WERI-Rb-1 (cell line): ENCODE measurements around the gene MPND.

Experiments used
- DNase-seq: peaks from one replicate; pipeline ENCODE4 v3.0.0-alpha.2; 2020
- H3K27ac ChIP-seq: fragments of 250-450 bp; sonication (Bioruptor Pico); 2 replicates; pipeline ENCODE4 v1.5.1; 2020; ENCODE audit warnings: mild to moderate bottlenecking, moderate library complexity
- H3K27me3 ChIP-seq: fragments of 250-450 bp; sonication (Bioruptor Pico); 2 replicates; pipeline ENCODE4 v1.5.1; 2021; ENCODE audit warnings: mild to moderate bottlenecking, low read depth, moderate library complexity; ENCODE audit not compliant: insufficient read depth, severe bottlenecking
- H3K36me3 ChIP-seq: fragments of 250-450 bp; sonication (Bioruptor Pico); 2 replicates; pipeline ENCODE4 v1.5.1; 2020; ENCODE audit warnings: mild to moderate bottlenecking, moderate library complexity
- H3K4me3 ChIP-seq: 2 replicates; pipeline ENCODE4 v1.5.1; 2011; ENCODE audit warnings: low read depth, mild to moderate bottlenecking, control low read depth, low read length
- H3K9me3 ChIP-seq: fragments of 250-450 bp; sonication (Bioruptor Pico); 2 replicates; pipeline ENCODE4 v1.5.1; 2021; ENCODE audit warnings: mild to moderate bottlenecking, moderate library complexity; ENCODE audit not compliant: severe bottlenecking
- TF ChIP-seq, protein P1 (sequence below): IDR thresholded peaks from 2 replicates; pipeline ENCODE4 v1.5.1; 2011; ENCODE audit warnings: low read depth, mild to moderate bottlenecking, control low read depth, inconsistent platforms, low read length

Gene MPND

DNA sequence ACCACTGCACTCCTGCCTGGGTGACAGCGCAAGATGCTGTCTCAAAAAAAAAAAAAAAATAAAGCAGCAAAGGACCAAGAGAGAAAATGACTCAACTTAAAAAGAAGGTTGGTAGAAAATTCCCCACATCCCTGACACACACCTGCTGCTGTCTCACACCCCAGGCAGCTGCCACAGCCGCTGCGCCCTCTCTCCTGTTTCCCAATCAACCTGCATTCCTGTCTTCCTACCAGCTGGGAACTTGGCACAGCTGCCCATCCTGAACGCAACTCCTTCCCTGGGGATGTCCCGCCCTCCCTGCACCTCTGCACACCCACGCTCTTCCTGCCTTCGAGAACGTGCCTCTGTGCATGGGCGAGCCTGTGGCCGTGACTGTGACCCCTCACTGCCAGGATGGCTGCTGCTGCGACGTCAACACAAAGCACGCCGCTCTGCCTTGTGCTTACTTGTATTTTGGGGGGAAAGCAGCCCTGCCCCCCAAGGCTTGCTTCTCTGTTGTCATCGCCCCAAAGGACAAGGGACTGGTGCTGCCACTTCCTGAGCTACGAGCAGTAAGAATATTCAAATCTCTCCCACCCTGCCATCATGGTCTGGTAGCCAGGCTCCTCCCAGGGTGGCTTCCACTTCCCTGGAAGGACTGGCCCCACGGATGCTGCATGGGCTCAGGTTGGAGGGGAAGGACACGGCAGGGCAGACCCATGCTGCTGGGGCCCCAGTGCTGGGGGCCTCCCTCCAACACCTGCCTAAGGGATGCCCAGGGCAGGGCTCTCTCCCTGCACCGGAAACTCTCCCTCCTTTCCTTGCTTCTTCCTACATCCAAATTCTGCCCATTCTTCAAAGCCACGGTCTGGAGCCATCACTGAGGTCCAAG is 36.3 kb downstream of the MPND start:
- H3K27me3 ChIP-seq = no peaks in the 10 kb centered on the region
- peaks cover 11% of the 10 kb centered on the region for H3K36me3 ChIP-seq
- no peak overlapping the region for H3K4me3 ChIP-seq
- no peaks in the 10 kb centered on the region for H3K9me3 ChIP-seq
- H3K27ac ChIP-seq = no peak overlapping the region
- TF ChIP-seq, protein P1, sequence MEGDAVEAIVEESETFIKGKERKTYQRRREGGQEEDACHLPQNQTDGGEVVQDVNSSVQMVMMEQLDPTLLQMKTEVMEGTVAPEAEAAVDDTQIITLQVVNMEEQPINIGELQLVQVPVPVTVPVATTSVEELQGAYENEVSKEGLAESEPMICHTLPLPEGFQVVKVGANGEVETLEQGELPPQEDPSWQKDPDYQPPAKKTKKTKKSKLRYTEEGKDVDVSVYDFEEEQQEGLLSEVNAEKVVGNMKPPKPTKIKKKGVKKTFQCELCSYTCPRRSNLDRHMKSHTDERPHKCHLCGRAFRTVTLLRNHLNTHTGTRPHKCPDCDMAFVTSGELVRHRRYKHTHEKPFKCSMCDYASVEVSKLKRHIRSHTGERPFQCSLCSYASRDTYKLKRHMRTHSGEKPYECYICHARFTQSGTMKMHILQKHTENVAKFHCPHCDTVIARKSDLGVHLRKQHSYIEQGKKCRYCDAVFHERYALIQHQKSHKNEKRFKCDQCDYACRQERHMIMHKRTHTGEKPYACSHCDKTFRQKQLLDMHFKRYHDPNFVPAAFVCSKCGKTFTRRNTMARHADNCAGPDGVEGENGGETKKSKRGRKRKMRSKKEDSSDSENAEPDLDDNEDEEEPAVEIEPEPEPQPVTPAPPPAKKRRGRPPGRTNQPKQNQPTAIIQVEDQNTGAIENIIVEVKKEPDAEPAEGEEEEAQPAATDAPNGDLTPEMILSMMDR = no peak
- no peak for DNase-seq

DNA sequence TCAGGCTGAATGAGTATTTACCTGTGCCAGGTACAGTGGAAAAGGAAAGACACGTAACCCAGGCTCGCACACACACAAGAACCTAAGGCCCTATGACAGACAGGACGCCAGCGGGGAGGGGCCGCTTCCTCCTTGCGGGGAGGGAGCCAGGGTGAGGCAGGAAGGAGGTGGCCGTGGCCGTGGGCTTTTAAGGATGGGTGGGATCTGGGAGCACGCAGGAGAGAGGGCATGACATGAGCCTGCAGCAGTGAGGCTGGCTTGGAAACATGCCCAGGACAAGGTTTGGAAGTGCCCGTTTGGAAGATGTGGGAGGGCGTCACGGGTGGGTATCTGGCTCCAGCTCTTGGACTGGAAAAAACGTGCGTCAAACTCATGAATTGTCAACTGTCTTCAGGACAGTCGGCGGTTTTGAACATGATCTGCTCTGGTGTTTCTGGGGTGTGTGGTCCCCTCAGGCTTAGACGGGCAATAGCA is 36.9 kb downstream of the MPND start:
- Histone ChIP-seq H3K9me3 (no peaks in the 10 kb centered on the region), H3K36me3 (peaks cover 12% of the 10 kb centered on the region), H3K4me3 (no peak overlapping the region), H3K27ac (no peak overlapping the region), H3K27me3 (no peaks in the 10 kb centered on the region)
- DNase-seq = no peak
- TF ChIP-seq, protein P1 = no peak

DNA sequence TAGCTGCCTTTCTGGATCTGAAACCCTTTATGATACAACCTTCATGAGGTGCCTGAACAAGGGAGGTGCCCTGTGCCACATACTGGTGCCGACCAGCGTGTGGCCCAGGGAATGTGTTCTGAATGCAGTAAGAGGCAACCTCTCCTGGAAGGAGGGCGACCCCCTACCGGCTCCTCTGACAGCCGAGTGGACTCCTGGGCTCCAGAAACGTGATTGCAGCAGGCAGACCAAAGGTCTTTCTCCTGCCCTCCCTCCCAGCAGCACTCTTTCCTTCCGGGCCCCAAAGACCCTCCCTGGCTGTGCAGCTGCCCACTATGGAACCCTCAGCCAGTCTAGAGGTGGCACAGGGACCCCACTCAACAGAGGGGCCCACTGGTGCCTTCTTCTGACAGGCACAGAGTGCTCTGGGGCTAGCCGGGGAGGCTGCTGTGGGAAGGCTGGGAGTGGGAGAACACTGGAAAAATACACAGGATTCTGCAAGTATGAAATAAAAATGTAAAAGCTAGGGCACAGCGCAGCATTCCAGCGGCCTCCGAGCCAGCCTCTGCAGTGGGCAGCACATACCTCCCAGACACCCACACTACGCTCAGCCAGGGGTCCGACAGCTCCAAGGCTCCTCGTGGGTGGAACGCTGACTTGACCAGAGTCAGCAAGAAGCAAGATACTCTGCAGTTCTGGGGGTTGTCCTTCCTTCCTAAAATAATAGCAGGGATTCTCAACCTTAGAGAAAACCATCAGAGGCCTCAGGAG is 42.1 kb downstream of the MPND start:
- TF ChIP-seq, protein P1 = no peak
- no peak overlapping the region for H3K4me3 ChIP-seq
- no peak overlapping the region for H3K27ac ChIP-seq
- no peaks in the 10 kb centered on the region for H3K9me3 ChIP-seq
- no peaks in the 10 kb centered on the region for H3K27me3 ChIP-seq
- no peak for DNase-seq
- H3K36me3 ChIP-seq = peaks cover 34% of the 10 kb centered on the region

DNA sequence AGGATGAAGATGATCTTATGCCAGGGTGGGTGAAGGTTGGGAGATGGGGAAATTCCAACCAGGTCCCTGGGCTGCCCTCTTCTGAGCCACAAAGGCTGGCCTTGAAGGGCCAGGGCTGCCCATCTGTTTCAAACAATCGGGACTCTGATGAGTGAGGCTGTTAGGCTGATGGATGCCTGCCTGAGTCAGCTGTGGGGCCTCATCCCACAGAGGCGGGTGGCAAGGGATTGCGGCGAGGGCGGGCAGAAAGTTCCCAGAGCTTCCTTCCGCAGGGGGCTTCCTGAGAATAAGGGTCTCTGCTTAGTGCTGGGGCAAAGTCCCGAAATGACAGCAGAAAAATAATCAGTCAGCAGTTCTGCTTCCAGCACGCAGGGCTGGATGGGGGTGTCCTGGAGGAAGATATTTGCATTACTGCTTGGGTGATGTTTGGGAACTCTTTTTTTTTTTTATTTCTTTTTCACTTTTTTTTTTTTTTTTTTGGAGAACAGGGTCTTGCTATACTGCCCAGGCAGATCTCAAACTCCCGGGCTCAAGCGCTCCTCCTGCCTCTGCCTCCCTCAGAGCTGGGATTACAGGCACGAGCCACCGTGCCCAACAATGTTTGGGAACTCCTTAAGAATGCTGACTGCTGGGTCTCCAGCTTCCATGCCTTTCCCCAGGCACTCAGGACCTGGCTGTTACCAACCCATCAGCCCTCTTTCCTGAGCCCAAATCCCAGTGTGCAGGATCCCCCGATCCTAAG is 42.9 kb downstream of the MPND start:
- Histone ChIP-seq H3K36me3 (peaks cover 34% of the 10 kb centered on the region), H3K27me3 (no peaks in the 10 kb centered on the region), H3K27ac (no peak overlapping the region), H3K4me3 (no peak overlapping the region), H3K9me3 (no peaks in the 10 kb centered on the region)
- TF ChIP-seq, protein P1 = no peak
- no peak for DNase-seq

DNA sequence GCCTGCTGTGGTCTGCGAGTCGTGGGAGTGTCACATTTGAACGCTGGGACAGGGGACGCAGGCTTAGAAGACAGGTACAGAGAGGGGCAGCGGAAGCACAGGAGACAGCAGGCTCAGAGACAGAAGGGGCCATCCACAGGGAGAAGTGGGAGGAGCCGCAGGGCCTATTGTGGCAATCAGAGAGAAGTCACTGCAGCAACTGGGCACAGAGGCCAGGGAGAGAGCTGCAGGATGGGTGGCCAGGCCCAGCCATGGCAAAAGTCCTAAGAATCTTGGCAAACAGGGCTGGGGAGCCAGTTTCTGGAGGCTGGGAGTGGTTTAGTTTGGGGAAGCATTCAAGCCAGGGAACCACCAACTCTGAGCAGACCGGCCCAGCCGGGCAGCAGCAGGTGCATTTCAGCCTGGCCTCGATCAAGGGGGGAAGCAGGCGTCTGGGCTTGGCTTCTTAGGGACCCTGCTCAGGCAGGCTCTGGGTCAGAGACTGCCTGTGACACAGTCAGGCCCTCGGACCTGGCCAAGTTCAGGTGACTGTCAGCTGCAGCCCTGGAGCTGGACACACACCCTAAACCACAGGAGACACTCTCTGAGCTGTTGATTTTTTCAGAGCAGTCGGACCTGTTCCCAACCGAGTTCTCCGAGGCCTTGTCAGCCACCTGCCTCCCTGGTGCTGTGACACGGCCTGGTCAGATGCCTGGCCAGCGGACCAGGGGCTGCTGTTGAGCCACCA is 45.1 kb downstream of the MPND start:
- TF ChIP-seq, protein P1 = no peak
- Histone ChIP-seq H3K9me3 (no peaks in the 10 kb centered on the region), H3K27ac (no peak overlapping the region), H3K36me3 (peaks cover 42% of the 10 kb centered on the region), H3K27me3 (no peaks in the 10 kb centered on the region), H3K4me3 (no peak overlapping the region)
- no peak for DNase-seq
